ENCODE results near the gene FCN2.

Gene FCN2

DNA sequence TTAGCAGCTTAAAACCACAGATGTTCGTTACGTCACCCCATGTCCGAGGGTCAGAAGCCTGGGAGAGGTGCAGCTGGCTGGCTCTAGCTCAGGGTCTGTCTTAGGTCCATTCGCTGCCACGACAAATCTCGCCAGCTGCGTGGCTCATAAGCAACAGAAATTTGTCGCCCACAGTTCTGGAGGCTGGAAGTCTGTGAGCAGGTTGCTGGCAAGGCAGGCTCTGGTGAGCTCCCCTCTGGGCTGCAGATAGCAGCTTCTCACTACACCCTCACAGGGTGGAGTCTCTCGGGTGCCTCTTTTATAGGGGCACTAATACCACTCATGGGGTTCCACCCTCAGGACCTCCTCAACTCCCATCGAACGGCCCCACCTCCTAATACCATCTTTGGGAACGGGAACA is 40.1 kb upstream of the FCN2 start:
- DNase-seq (ENCODE audit: low read depth): no peak
- TF ChIP-seq, protein P1, sequence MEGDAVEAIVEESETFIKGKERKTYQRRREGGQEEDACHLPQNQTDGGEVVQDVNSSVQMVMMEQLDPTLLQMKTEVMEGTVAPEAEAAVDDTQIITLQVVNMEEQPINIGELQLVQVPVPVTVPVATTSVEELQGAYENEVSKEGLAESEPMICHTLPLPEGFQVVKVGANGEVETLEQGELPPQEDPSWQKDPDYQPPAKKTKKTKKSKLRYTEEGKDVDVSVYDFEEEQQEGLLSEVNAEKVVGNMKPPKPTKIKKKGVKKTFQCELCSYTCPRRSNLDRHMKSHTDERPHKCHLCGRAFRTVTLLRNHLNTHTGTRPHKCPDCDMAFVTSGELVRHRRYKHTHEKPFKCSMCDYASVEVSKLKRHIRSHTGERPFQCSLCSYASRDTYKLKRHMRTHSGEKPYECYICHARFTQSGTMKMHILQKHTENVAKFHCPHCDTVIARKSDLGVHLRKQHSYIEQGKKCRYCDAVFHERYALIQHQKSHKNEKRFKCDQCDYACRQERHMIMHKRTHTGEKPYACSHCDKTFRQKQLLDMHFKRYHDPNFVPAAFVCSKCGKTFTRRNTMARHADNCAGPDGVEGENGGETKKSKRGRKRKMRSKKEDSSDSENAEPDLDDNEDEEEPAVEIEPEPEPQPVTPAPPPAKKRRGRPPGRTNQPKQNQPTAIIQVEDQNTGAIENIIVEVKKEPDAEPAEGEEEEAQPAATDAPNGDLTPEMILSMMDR (conservative IDR thresholded peaks at IDR 0.05; ENCODE audit: control insufficient read depth, insufficient read depth, low read depth, low read length): no peak
- H3K4me3 ChIP-seq (ENCODE audit: control insufficient read depth, low read depth, low read length): no peak overlapping the region

DNA sequence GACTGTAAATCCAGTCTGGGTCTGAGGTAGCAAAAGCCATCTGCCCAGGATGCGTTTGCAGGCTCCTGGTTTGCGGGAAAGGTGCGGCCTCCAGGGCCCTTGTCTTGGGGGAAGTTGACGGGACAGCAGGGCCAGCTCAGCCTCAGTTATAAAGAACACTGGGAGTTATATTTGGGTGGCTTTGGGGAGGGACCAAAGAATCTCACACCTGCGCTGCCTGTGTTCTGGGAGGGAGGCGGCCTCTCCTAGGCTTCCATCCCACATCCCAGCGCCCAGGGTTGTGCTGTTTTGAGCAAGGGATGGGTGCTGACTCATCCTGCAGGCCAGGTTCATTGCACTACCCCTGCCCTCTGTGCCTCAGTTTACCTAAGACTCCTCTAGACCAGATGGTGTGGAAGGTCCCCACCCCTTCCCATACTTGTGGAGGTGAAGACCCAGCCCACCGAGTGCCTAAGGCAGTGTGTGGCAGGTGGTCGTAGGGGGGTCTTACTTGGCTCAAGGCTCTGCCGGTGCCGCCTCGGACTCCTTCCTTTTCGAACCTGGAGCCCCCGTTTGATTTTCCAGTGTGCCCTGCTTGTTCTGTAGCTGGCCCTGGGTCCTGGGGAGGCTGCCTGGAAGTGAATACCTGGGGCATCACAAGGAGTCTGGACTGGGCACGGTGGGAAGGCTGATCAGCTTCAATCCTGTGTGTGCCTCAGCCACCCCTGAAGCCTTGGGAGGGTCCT is 39.3 kb upstream of the FCN2 start:
- H3K4me3 ChIP-seq (ENCODE audit: control insufficient read depth, low read depth, low read length): no peak overlapping the region
- TF ChIP-seq, protein P1 (conservative IDR thresholded peaks at IDR 0.05; ENCODE audit: control insufficient read depth, insufficient read depth, low read depth, low read length): no peak
- no peak for DNase-seq (ENCODE audit: low read depth)

DNA sequence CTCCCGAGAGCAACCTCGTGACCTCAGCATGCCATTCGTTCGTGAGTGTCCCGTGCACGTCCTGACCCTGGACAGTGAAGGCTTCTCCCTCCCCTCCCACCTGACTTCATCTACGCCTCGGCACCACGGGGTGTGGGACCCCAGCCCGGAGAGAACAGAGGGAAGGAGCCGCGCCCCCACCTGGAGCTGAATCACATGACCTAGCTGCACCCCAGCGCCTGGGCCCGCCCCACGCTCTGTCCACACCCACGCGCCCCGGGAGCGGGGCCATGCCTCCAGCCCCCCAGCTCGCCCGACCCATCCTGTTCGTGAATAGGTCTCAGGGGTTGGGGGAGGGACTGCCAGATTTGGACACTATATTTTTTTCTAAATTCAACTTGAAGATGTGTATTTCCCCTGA is 38.3 kb upstream of the FCN2 start:
- H3K4me3 ChIP-seq (ENCODE audit: control insufficient read depth, low read depth, low read length): no peak overlapping the region
- TF ChIP-seq, protein P1 (conservative IDR thresholded peaks at IDR 0.05; ENCODE audit: control insufficient read depth, insufficient read depth, low read depth, low read length): no peak
- DNase-seq (ENCODE audit: low read depth): no peak

DNA sequence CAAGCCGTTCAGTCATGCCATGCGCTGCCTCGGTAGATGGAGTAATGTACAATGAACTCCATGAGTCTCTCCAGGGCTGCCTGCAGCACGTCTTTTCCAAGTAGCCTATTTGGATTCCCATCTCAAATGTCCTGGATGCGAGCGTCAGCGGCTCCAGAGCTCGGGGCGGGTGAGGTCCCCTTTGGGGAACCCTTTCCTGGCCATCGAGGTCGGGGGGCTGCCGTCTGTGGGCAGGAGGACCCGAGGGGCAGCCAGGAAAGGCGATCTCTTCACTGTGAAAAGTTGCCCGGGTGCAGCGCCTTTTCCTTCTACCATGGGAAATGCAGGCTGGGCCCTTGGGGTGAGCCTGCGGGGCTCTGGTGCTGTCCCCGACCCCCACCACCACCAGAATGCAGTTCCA is 36.9 kb upstream of the FCN2 start:
- DNase-seq (ENCODE audit: low read depth): no peak
- TF ChIP-seq, protein P1 (conservative IDR thresholded peaks at IDR 0.05; ENCODE audit: control insufficient read depth, insufficient read depth, low read depth, low read length): no peak
- H3K4me3 ChIP-seq (ENCODE audit: control insufficient read depth, low read depth, low read length): no peak overlapping the region

DNA sequence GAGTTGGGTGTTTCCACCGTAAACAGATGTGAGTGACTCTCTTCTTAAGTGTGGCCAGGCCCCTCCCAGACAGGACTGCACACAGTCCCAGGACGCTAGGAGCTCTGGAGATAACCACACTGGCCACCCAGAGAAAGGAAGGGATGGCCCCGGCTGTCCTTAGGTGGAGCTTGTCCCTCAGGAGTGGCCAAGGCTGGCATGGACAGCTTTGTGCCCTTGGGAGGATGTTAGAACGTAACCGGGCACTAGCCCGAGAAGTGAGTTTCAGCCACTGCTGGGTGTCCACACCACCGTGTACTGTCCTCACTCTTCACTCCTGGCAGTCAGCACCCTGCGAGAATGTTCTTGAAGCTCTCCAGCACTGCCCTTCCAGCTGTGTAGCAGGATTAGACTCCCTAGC is 35.8 kb upstream of the FCN2 start:
- H3K4me3 ChIP-seq (ENCODE audit: control insufficient read depth, low read depth, low read length): no peak overlapping the region
- TF ChIP-seq, protein P1 (conservative IDR thresholded peaks at IDR 0.05; ENCODE audit: control insufficient read depth, insufficient read depth, low read depth, low read length): no peak
- DNase-seq (ENCODE audit: low read depth): no peak

DNA sequence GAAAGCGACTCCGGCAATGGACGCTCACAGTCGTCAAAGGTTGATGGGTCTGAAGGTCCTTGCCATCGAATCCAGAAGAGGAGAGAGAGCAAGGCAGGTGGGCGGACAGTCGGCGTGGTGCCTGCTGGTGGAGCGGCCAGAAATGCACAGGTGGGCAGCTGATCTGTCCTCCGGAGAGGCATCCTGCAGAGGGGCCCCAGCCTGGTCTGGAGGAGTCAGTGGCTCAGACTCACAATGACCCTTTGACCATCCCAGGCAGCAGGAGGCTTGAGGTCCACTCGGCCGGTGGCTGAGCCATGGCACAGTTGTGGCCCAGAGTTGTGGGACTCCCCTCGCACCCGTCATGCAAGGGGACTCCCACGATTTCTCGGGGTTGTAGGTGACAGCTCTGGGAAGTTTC is 34.4 kb upstream of the FCN2 start:
- no peak overlapping the region for H3K4me3 ChIP-seq (ENCODE audit: control insufficient read depth, low read depth, low read length)

More for the DNA sequence above, 34.4 kb upstream of the FCN2 start:
- no peak for DNase-seq (ENCODE audit: low read depth)
- TF ChIP-seq, protein P1 (conservative IDR thresholded peaks at IDR 0.05; ENCODE audit: control insufficient read depth, insufficient read depth, low read depth, low read length): no peak

Data from fibroblast of mammary gland (primary cell).